OCI-M2 (cell line): ENCODE measurements around the gene ATP13A4.
A peak's percentile ranks its signal among the peaks of the same experiment; 100 is the strongest.

Experiments
- DNase-seq: peaks from one replicate; lab custom pipeline; 2025; ENCODE audit not compliant: unreplicated experiment; lab: John Stamatoyannopoulos, UW

The ATP13A4 gene, protein sequence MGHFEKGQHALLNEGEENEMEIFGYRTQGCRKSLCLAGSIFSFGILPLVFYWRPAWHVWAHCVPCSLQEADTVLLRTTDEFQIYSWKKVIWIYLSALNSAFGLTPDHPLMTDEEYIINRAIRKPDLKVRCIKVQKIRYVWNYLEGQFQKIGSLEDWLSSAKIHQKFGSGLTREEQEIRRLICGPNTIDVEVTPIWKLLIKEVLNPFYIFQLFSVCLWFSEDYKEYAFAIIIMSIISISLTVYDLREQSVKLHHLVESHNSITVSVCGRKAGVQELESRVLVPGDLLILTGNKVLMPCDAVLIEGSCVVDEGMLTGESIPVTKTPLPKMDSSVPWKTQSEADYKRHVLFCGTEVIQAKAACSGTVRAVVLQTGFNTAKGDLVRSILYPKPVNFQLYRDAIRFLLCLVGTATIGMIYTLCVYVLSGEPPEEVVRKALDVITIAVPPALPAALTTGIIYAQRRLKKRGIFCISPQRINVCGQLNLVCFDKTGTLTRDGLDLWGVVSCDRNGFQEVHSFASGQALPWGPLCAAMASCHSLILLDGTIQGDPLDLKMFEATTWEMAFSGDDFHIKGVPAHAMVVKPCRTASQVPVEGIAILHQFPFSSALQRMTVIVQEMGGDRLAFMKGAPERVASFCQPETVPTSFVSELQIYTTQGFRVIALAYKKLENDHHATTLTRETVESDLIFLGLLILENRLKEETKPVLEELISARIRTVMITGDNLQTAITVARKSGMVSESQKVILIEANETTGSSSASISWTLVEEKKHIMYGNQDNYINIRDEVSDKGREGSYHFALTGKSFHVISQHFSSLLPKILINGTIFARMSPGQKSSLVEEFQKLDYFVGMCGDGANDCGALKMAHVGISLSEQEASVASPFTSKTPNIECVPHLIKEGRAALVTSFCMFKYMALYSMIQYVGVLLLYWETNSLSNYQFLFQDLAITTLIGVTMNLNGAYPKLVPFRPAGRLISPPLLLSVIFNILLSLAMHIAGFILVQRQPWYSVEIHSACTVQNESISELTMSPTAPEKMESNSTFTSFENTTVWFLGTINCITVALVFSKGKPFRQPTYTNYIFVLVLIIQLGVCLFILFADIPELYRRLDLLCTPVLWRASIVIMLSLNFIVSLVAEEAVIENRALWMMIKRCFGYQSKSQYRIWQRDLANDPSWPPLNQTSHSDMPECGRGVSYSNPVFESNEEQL

DNA sequence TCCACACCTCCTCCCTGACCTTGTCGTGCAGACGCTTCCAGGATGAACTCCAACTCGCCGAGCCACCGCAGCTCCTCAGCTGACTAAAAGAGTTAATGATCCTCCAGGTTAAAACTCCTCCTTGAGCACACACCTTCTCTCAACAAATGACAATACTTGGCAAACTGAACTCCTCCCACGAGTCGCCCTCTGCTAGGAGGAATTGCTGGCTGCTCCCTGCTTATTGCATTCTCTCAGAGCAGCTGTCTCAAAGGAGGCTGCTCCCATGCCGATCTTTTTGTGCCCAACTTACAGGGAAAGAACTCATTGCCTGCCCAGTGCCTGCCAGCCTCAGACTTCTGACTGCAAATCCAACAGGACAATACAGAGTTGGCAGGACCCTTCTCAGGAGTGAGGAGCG lies at the start of gene ATP13A4:
TSS of gene ATP13A4 (minus strand) at position 85 of the 400 bp plus-strand sequence. CDS start 96 bp downstream, outside the sequence.
- DNase-seq, result no peak

DNA sequence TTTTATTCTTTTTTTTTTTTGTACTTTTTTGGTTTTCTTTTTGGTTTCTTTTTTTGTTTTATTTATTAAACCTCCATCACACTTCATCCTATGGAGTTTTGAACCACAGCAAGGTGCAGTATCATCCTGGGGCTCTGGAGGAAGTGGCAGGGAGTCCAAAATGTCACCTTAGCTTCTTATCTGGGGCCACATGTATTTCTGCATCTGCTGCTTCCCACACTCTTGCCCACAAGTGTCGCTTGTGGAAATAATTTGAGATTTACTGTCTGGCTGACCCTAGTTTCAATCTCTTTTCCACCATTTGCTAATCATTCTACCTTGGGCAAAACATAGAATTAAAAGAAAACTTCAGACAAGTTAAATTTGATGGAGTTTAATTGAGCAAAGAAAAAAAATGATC lies 44.7 kb upstream of the ATP13A4 start:
- DNase-seq, result no peak

DNA sequence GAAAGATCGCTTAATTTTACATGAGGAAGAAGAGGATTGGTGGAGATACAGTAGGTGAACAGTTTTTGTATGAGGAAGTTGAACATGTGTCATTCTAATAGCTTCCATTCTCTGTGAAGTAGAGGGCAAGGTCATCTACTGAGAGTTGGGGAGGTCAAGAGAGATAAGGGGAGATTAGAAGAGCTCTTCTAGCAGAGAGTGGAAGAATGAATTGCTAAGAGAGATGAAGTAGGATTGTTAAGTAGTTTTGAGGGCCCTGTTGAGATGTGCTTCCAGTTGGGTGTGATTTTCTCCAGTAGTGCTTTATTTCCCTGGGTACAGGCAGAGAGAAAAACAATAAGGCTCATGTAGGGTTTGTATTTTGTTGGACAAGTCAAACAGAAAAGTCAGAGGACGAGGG lies 43.5 kb upstream of the ATP13A4 start:
- DNase-seq, result no peak

DNA sequence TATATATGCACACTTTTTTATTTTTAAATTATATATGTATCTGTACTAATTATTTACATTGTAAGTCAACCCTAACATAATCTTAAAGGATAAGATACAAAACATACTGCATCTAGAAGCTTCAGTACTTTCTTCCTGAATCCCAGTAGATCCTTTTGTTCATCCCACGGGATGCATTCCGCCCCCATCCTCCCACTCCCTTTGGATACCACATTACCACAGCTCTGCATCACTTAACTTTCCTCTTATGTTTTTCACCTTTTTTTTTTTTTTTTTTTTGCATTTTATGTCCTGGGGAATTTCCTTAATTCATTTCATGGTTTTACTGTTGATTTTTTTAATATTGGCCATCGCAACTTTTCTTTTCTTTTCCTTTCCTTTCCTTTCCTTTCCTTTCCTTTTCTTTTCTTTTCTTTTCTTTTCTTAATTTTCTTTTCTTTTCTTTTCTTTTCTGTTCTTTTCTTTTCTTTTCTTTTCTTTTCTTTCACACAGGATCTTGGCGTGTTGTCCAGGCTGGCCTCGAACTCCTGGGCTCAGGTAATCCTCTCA lies 41.3 kb upstream of the ATP13A4 start:
- DNase-seq, result no peak

DNA sequence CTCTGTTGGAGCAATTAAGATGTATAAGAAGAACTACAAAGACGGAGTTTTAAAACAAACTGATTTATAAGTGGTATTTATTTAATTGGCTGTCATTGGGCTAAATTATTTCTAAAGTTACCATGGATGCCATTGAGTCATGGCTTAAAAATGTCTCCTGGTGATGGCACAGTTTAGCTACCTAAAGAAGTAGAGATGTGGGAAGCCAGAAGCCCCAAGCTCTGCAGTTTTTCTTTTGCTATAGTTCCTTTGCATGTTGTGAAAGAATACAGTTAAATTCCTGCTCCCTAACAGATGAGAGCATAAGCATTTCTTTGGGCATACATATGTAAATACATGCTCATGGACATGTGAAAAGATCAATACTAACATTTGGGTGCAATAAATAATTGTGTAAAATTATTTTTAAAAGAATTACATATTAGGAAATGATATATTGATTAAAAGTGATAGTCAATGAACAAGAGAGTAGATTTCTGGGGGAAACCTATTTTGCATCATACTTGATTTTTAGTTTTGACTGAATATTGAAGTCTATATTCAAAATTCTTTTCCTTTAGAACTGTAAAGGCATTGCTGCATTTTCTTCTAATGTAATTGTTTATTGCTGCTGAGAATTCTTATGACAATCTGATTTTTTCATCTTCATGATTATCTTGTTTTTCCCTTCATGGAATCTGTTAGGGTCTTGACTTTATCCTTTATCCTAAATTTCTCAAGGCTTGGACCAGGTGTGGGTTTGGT lies 40.4 kb upstream of the ATP13A4 start:
- DNase-seq, result no peak

DNA sequence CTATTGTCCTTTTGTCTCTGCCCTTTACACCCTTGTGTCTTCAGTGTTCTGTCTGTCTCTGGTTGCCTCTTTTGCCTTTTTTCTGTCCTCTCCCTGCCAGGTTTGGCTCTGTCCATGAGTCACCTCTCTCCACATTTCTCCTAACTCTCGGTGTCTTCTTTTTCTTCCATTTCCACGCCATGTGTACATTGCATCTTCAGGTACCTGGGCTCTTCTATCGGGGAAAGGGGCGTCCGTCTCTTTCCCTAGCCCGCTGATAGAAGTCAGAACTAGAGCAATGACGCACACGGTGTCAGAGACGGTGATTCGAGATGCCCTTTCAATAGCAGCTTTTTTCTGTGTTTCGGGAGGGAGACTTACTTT lies 39.0 kb upstream of the ATP13A4 start:
- DNase-seq, result no peak

DNA sequence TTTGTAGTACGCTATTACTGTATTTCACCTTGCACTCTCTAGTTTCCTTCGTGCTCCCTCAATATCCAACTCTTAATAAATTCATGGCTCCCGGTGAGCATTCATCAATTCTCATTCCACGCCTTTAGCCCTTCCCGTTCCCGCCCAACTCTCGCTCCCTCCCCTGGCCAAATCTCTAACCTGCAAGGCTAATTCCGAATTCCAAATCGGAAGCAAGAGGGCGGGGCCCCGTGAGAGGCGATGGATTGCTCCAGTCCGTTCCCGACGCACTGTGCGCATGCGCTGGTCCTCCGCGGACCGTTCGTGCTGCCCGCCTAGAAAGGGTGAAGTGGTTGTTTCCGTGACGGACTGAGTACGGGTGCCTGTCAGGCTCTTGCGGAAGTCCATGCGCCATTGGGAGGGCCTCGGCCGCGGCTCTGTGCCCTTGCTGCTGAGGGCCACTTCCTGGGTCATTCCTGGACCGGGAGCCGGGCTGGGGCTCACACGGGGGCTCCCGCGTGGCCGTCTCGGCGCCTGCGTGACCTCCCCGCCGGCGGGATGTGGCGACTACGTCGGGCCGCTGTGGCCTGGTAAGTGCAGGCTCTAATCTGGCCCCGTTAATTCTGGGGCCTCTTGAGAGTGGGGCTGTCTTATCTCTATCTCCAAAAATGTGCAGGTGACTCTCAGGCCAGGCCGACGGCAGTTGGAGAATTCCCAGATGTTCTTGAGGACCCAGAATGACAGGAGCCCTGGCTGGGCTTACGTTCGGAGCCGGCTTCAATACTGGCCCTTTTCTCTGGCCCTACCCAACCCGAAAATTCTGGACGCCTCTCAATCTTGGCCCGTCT lies 38.4 kb upstream of the ATP13A4 start, which contains the start of gene OPA1:
TSS of gene OPA1 (plus strand) at position 368 of the 827 bp plus-strand sequence. CDS start at position 538, 170 bp downstream.
- DNase-seq, result peak; percentile 72

DNA sequence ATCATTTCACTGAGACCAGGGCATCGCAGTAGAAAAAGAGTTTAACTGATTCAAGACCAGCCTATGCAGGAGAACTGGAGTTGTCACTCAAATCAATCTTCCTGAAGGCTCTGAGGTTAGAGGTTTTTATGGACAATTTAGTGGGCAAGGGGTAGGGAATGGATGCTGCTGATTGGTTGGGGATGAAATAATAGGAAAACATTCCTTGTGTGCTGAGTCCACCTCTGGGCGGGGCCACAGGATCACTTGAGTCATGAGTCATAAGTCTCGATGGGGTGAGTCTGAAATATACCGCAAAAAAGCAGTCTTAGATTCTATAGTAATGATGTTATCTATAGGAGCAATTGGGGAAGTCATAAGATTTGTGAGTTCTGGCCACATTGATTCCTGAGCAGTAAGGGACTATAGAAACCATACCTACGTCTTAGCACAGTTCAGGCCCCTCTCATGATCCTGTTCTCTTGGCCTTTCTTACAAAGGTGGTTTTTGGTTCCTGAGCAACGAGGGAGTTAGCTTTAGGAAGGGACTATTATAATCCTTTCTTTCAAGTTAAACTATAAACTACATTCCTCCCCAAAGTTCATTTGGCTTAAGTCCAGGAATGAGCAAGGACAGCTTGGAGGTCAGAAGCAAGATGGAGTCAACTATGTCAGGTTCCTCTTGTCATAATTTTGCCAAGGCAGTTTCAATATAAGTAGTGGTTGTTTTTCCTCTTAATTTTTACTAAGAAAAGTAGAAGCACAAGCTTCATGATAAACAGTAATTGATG lies 35.6 kb upstream of the ATP13A4 start:
- DNase-seq, result no peak

DNA sequence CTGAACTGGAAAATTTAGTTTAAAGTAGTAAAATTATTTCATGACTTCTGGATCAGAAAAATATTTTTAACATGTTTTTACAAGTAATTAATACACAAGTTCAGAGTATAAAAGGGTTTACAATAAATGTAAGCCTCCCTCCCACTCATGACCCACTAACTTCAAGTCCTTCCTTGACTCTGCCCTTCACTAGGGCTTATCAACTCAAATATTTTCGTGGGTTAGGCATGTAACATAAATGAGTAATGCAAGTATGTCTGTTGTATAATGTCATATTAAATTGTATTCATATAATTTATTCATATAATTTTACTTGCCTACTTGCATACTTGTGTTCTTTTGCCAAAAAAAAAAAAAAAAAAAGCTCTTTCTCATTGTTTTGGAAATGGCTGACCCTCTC lies 34.9 kb upstream of the ATP13A4 start:
- DNase-seq, result no peak

DNA sequence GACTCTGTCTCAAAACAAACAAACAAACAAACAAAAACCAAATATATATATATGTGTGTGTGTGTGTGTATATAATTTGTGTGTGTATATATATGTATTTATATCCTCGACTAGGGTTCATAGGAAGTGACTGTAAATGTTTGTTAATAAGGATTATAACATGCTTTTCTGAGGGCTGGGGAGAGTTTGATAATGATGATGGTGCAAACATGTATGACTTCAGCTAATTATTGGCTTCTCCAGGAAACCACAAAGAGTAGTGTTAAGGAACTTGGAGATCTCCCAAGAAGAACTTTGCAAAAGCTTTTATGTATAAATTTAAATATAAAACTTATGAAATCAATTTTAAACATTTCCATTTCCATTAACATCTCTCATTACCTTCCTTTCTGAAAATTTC lies 34.4 kb upstream of the ATP13A4 start:
- no peak for DNase-seq

DNA sequence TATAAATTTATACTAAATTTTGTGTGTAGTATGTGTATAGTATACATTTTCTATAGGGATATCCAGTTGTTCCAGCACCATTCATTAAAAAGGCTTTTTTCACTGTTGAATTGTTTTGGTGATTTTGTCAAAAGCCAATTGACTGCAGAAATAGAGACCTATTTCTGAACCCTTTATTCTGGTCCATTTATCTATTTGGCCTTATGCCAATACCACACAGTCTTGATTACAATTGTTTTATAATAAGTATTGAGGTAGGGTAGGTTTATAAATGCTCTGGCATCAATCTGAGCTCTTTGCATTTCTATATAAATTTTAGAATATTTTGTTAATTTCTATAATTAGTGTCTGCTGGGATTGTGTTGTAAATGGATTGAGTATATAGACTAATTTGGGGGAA lies 31.8 kb upstream of the ATP13A4 start:
- DNase-seq, result no peak

DNA sequence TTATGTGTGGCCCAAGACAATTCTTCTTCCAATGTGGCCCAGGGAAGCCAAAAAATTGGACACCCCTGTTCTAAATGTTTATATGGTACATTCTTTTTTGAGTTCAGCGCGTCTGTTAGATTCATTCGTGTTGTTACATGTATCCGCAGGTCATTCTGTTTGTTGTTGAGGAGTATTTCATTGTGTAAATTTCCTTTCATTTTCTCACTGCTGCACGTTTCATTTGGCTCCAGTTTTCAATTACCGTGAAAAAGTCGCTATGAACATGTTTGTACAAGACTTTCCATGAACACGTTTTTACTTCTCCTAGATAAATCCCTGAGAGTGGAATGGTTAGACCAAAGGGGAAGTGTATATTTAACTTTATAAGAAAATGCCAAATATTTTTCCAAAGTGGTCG lies 30.8 kb upstream of the ATP13A4 start:
- no peak for DNase-seq

DNA sequence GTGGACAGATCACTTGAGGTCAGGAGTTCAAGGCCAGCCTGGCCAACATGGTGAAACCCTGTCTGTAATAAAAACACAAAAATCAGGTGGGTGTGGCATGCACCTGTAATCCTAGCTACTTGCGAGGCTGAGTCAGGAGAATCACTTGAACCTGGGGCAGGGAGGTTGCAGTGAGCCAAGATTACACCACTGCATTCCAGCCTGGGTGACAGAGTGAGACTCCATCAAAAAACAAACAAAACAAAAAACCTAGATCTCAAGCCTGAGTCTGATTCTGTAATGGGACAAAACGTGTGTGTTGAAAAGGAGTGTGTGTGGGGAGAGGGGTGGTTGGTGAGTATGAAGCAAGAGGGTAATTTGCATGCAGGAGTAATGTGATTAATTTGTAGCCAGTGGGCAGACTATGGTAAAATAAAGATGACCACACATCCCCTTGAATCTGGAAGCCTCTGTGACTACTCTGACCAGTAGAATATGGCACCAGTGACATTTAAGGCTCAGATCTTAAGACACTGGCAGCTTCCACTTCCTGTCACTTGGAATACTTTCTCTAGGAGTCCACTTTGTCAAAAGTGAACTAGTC lies 19.9 kb upstream of the ATP13A4 start:
- no peak for DNase-seq

DNA sequence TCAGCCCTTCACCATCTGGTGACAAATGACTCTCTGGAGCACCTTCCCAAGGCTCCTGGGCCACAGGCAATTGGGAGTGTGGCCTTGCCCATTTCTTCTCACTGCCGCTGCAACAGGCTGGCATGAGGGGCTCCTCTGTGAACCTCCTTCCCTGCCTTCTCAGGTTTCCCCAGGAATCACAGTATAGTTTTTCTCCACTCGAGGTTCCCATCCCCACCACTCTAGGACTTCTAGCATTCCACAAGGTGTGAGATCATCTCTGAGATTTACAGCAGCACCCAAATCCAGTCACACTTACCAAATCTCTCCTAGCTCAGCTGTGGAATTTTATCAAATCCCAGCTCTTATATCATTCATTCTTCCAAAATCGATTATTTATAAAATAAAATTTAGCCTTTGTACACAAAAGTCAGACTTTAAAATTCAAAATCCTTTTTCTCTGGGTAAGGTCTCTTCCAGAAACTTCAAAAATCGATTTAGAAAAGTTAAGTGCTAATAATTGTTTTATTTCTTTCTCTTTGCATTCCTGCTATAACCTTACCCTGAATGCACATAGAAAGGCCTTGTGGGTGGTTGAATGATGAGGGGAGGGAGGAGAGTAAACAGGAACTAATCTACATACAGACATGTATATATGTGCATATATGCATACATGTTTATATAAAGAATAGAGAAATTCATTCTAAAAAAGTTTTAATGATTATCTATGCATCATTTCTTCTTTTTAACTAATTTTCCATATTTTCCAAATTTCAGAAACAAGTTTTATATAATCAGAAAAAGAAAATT lies 18.9 kb upstream of the ATP13A4 start:
- no peak for DNase-seq

DNA sequence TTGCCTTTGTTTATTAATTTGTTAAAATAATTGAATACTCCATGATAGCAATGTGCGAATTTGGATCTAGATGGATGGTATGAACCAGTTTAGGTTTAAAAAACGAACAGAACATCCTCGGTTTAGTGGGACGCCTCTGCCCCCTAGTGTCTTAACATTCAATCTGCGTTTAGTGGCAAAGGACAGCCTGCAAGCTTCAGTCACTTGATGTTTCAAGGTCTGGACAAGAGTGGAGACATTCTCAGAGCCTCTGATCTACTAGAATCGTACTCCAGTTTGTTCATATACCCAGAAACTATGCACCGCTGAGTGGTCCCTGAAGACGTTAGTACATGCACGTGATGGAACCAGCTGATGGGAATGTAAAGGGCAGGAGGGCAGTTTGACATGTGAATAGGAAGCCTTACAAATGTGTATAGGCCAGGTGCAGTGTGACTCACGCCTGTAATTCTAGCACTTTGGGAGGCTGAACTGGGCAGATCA lies 17.8 kb upstream of the ATP13A4 start:
- DNase-seq, result peak; percentile 25

DNA sequence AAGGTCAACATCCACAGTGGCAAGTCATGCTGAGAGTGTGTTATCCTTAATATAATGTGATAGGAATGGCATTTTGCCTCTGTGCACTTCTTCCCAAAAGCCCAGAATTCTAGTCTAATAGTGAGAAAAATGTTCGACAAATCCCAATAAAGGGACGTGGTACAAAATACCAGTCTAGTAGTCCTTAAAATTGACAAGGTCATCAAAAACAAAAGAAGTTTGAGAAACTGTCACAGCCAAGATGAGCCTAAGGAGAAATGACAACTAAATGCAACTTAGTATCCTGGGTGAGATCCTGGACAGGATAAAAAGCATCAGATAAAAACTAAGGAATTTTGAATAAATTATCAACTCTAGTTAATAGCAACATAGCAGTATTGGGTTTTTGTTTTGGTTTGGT lies 14.4 kb upstream of the ATP13A4 start:
- no peak for DNase-seq

DNA sequence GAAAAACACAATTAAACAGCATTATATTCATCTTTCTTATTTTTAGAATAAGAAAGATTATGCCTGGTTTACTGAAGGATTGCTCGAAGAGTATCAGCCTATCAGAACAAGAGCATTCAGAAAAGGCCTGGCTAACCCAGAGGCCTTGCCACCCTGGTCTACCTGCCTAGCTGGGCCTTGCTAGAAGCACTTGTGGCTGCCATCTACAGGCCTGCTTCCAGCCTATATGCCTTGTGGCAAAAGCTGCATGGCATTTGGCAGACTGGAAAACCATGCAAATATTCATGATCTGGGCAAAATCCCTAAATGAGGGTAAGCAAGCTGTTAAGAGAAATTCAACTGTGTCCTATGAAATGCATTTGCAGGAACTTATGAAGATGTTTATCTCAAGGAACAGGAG lies 9.3 kb upstream of the ATP13A4 start:
- DNase-seq, result no peak

DNA sequence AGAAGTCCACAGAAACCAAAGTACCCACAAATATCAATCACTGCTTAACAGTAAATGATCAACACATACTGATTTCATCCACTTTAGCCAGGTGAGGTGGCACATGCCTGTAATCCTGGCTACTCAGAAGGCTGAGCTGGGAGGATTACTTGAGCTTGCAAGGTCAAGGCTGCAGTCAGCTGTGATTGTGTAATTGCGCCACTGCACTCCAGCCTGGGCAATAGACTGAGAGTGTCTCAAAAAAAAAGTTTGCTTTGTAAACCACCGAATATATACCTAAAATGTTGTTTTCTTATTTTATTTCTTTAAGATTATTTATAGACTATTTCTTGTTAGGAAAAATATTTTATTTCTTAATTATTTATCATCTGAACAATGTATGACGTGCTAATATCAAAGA lies 8.7 kb upstream of the ATP13A4 start:
- DNase-seq, result no peak
